Tibial nerve (tissue), 4 donors: ENCODE results near the gene STARD9.

Source experiments
- CTCF ChIP-seq, 5 experiments: fragments of 200-600 bp in 3 of 5; fragments of 450-650 bp in 2 of 5; sonication (generic) in 3 of 5; IDR thresholded peaks; one replicate each; pipeline ENCODE4 v1.5.1; 2016 to 2019; ENCODE audit warnings: antibody characterized with exemption in 5 of 5, mild to moderate bottlenecking in 3 of 5, moderate library complexity in 2 of 5
- EP300 ChIP-seq, 2 donors: sonication (generic); formaldehyde crosslinking; IDR thresholded peaks; one replicate each; pipeline ENCODE4 v1.6.1; 2017; ENCODE audit warnings: antibody characterized with exemption in 2 of 2, mild to moderate bottlenecking in 1 of 2

- TF ChIP-seq CTCF (IDR thresholded peaks at IDR 0.05) (no peak), EP300 (IDR thresholded peaks at IDR 0.05) (no peak)
Measured at GRCh38 chr15:42686281-42686680, 110.9 kb downstream of the STARD9 start.
